Choroid plexus epithelial cell (primary cell): ENCODE measurements around the gene SLC9B1.

Experiments
- DNase-seq: peaks from one replicate; pipeline ENCODE4 v3.0.0-alpha.2; 2010; ENCODE audit warnings: low read depth
- H3K4me3 ChIP-seq: 2 replicates; pipeline ENCODE4 v1.5.1; 2011; ENCODE audit warnings: low read depth, mild to moderate bottlenecking, control low read depth, low read length, moderate library complexity
- CTCF ChIP-seq: conservative IDR thresholded peaks from 2 replicates; pipeline ENCODE4 v1.5.1; 2011; ENCODE audit warnings: low read depth, mild to moderate bottlenecking, control low read depth, inconsistent platforms, low read length, moderate library complexity

The SLC9B1 gene

GRCh38 chr4:102860611-102861324 lies 158.7 kb downstream of the SLC9B1 start:
- TF ChIP-seq CTCF, result no peak
- no peak overlapping the region for H3K4me3 ChIP-seq
- DNase-seq, result no peak

- DNase-seq, result peak; percentile 4
- H3K4me3 ChIP-seq, result no peak overlapping the region
- no peak for TF ChIP-seq CTCF
Observed at GRCh38 chr4:102858828-102859464, 160.6 kb downstream of the SLC9B1 start.
